ENCODE measurements around the gene ANKRD63.

GRCh38 chr15:40248006-40248783 lies 34.7 kb downstream of the ANKRD63 start:
- TF ChIP-seq EZH2phosphoT487 (IDR thresholded peaks at IDR 0.05; ENCODE audit: low read length): no peak
- TF ChIP-seq CTCF (IDR thresholded peaks at IDR 0.05; ENCODE audit: low read length): no peak
- TF ChIP-seq EZH2 (optimal IDR thresholded peaks at IDR 0.05; ENCODE audit: low read depth, low read length): no peak
